ENCODE results near the gene UBA6.
A peak's percentile ranks its signal among the peaks of the same experiment; 100 is the strongest.
"Not testable (repeated sequence)": the region's sequence is repeated elsewhere in the genome, so short reads cannot be mapped to it uniquely, and the experiment has no call there.

Gene UBA6

GRCh38 chr4:67713529-67714247 lies 12.7 kb upstream of the UBA6 start:
- DNase-seq: no peak

- no peak for DNase-seq
These were observed 11.9 kb upstream of the UBA6 start for GRCh38 chr4:67712650-67713528.

GRCh38 chr4:67712000-67712625 lies 11.2 kb upstream of the UBA6 start:
- no peak for DNase-seq

- not testable (repeated sequence) for DNase-seq
These were observed 5.7 kb upstream of the UBA6 start for GRCh38 chr4:67706682-67707081.

GRCh38 chr4:67704843-67705242 lies 3.9 kb upstream of the UBA6 start:
- DNase-seq: no peak

GRCh38 chr4:67702166-67702565 lies 1.2 kb upstream of the UBA6 start:
- DNase-seq: no peak

- DNase-seq: no peak
These were observed 529 bp upstream of the UBA6 start for GRCh38 chr4:67701517-67701850.

GRCh38 chr4:67700116-67700737 lies 728 bp downstream of the UBA6 start:
- DNase-seq: peak; percentile 28

GRCh38 chr4:67699603-67700002 lies 1.4 kb downstream of the UBA6 start:
- no peak for DNase-seq

- DNase-seq: no peak
These were observed 2.9 kb downstream of the UBA6 start for GRCh38 chr4:67697860-67698687.

GRCh38 chr4:67696061-67696460 lies 4.9 kb downstream of the UBA6 start:
- DNase-seq: no peak

- no peak for DNase-seq
These were observed 6.3 kb downstream of the UBA6 start for GRCh38 chr4:67694662-67695061.

- no peak for DNase-seq
These were observed 9.6 kb downstream of the UBA6 start for GRCh38 chr4:67691328-67691727.

- DNase-seq: no peak
These were observed 13.3 kb downstream of the UBA6 start for GRCh38 chr4:67687636-67688035.

GRCh38 chr4:67685532-67685859 lies 15.5 kb downstream of the UBA6 start:
- no peak for DNase-seq

GRCh38 chr4:67684839-67685531 lies 16.0 kb downstream of the UBA6 start:
- DNase-seq: peak; percentile 12

- no peak for DNase-seq
These were observed 18.7 kb downstream of the UBA6 start for GRCh38 chr4:67682266-67682665.

- no peak for DNase-seq
These were observed 20.3 kb downstream of the UBA6 start for GRCh38 chr4:67680581-67681222.

- no peak for DNase-seq
These were observed 22.3 kb downstream of the UBA6 start for GRCh38 chr4:67678612-67679011.

- DNase-seq: no peak
These were observed 26.9 kb downstream of the UBA6 start for GRCh38 chr4:67674098-67674497.

- DNase-seq: no peak
These were observed 32.6 kb downstream of the UBA6 start for GRCh38 chr4:67668315-67668714.

- DNase-seq: no peak
These were observed 40.5 kb downstream of the UBA6 start for GRCh38 chr4:67660418-67660817.
